HG03558 (cell line): Measurements from ENCODE around the gene LSR.
"Not testable (repeated sequence)": the region's sequence is repeated elsewhere in the genome, so short reads cannot be mapped to it uniquely, and the experiment has no call there.

Source experiments
- ATAC-seq: cut with Tn5 transposase; IDR thresholded peaks from one replicate; pipeline ENCODE4 v1.9.1; 2021; ENCODE audit warnings: moderate number of reproducible peaks; ENCODE audit not compliant: unreplicated experiment; ENCODE audit errors: extremely low read depth

LSR gene

GRCh38 chr19:35217649-35217990 lies 31.2 kb upstream of the LSR start:
- no peak for ATAC-seq

GRCh38 chr19:35219008-35219407 lies 29.8 kb upstream of the LSR start:
- ATAC-seq = no peak

- no peak for ATAC-seq
Measured at GRCh38 chr19:35220315-35220921, 28.4 kb upstream of the LSR start.

GRCh38 chr19:35220973-35221590 lies 27.7 kb upstream of the LSR start:
- not testable (repeated sequence) for ATAC-seq

- no peak for ATAC-seq
Measured at GRCh38 chr19:35222373-35223015, 26.3 kb upstream of the LSR start.

- ATAC-seq = no peak
Measured at GRCh38 chr19:35223084-35223790, 25.6 kb upstream of the LSR start.

- no peak for ATAC-seq
Measured at GRCh38 chr19:35223862-35224505, 24.8 kb upstream of the LSR start.

GRCh38 chr19:35224681-35225571 lies 23.9 kb upstream of the LSR start:
- ATAC-seq = no peak

GRCh38 chr19:35225951-35226350 lies 22.9 kb upstream of the LSR start:
- ATAC-seq = no peak

- ATAC-seq = no peak
Measured at GRCh38 chr19:35226748-35227147, 22.1 kb upstream of the LSR start.

- ATAC-seq = no peak
Measured at GRCh38 chr19:35228177-35228930, 20.4 kb upstream of the LSR start, which contains the start of gene FAM187B. TSS of gene FAM187B (minus strand) at chr19:35228739. CDS start at chr19:35228680, 59 bp downstream.

GRCh38 chr19:35229601-35230000 lies 19.2 kb upstream of the LSR start:
- ATAC-seq = no peak

GRCh38 chr19:35231956-35232645 lies 16.7 kb upstream of the LSR start:
- ATAC-seq = no peak

- ATAC-seq = no peak
Measured at GRCh38 chr19:35232912-35233311, 15.9 kb upstream of the LSR start.

GRCh38 chr19:35236638-35237400 lies 12.0 kb upstream of the LSR start:
- ATAC-seq = no peak

GRCh38 chr19:35239597-35239996 lies 9.2 kb upstream of the LSR start:
- ATAC-seq = not testable (repeated sequence)

- ATAC-seq = no peak
Measured at GRCh38 chr19:35240327-35240726, 8.5 kb upstream of the LSR start.

- ATAC-seq = no peak
Measured at GRCh38 chr19:35241417-35241816, 7.4 kb upstream of the LSR start.
